GM19463 (cell line): ENCODE results near the gene ULK4.

ENCODE experiments used
- ATAC-seq: cut with Tn5 transposase; IDR thresholded peaks from one replicate; pipeline ENCODE4 v1.9.1; 2021; ENCODE audit warnings: mild to moderate bottlenecking, moderate library complexity; ENCODE audit not compliant: unreplicated experiment

ULK4 gene

GRCh38 chr3:41519746-41520145 is 442.2 kb downstream of the ULK4 start:
- no peak for ATAC-seq

- ATAC-seq: no peak
Measured at GRCh38 chr3:41518626-41519025, 443.3 kb downstream of the ULK4 start.

DNA sequence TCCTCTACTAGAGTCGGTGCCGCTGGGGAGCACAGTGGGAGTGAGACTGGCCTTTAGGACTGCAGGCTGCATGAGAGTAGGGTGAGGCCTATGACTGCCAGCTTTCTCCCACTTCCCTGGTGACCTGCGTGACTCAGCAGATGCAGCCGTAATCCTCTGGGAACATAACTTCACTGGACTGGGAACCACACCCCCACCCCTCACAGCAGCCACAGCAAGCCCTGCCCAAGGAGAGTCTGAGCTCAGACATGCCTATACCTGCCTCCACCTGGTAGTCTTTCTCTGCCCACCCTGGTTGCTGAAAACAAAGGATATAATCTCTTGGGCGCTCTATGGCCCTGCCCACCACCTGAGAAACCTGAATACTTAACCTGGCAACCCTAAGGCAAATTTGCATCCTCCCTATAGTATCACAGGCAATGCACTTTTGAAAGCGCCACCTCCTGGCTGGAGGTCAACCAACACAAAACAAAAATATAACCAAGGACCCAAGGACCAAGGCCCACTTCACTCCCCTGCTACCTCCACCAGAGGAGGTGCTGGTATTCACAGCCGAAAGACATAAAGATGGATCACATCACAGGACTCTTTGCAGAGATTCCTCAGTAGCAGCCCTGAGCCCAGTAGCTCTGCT is 453.7 kb downstream of the ULK4 start:
- ATAC-seq: no peak

DNA sequence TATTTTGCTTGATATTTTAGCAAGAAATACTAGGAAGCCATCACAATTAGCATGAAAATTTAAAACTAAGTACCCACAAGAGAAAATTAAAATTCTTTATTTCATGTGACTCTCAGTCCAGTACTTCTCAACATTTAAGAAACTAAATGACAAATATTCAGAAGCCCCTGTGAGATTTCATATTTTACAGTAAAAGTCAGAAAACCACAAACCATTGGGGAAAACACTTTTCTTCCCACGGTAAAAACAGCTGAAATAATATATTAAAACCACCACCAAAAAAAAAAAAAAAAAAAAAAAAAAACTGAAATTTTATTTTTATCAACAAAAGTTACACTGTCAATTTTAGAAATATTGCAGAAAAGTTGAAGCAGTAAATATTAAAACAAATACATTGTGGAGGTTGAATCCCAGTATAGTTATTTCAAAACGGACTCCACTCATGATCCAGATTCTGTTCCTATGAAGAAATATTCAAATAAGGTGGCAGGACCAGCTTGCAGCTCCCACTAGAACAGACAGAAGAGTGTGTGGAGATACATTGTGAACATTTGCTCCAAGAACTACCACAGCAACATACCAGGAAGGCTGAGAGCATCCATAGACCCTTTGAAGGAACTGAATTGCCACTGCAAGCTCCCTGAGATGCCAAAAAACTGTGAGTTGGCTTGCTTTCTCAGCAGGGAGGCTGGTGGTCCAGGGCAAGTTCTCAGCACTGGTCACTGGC is 454.4 kb downstream of the ULK4 start:
- no peak for ATAC-seq

DNA sequence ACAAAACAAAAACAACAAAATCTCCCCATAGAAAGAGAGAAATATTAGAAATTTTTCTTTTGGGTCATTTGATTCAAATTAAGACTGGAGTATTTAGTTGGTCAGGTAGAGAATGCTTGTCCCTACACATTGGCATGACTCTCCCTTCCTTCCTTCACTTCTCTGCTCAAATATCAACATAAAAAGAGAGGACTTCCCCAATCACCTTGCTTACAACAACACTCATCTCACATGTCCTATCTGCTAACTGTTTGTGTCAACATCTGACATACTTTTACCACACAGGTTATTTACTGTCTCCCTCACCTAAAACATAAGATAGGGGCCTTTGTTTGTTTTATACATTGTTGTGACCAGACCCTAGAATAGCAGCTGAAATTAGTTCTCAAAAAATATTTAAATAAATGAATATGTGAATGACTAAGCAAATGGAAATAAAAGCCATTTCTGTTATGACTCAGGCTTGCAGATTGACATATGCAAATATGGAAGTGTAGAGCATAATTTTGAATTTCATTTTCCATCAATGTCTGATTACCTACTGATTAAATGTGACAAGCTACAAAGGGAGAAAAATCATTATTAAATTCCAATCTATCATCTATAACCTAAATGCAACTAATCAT is 457.8 kb downstream of the ULK4 start:
- ATAC-seq: no peak

GRCh38 chr3:41502481-41502880 is 459.4 kb downstream of the ULK4 start:
- ATAC-seq: no peak

DNA sequence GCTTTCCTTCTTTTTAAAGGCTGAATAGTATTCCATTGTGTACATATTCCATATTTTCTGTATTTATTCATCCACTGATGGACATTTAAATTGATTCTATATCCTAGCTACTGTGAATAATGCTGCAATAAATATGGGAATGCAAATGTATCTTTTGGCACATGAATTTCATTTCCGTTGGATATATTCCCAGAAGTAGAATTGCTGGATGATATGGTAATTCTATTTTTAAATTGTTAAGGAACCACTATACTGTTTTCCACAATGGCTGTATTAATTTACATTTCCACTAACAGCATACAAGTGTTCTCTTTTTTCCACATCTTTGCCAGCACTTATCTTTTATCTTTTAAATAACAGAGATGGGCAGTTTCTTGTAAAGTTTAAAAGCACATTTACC is 459.9 kb downstream of the ULK4 start:
- no peak for ATAC-seq

DNA sequence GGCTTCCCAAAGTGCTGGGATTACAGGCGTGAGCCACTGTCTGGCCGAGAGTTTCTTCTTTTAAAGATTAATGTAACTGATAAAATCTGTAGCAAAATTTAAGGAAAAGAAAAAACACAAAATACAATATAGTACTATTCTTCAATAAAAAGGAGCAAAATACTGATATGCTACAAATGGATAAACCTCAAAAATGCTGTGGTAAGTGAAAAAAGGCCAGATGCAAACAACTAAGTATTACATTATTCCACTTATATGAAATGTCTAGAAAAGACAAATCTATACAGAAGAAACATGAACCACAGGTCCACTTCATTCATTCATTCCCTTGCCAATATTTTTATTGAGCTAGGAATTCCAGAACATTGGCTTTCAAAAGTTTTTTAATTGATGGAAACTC is 463.1 kb downstream of the ULK4 start:
- no peak for ATAC-seq

DNA sequence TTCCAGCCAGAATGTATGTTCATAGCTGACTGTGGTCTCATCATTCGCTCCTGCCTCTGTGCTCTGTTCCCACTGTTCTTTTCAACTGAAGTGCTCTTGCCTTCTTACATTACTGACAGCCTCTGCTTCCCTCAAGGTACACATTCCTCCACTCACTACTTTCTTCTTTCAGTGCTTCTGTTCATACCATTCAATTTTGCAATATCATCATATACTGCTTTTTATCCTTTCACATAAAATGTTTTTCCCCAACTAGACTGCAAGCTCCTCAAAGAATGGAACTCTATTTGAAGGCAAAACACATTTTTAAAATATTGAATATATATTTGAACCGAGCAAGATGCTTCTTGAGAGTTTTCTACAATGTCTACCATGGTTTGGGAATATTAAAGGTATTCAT is 471.5 kb downstream of the ULK4 start:
- no peak for ATAC-seq

DNA sequence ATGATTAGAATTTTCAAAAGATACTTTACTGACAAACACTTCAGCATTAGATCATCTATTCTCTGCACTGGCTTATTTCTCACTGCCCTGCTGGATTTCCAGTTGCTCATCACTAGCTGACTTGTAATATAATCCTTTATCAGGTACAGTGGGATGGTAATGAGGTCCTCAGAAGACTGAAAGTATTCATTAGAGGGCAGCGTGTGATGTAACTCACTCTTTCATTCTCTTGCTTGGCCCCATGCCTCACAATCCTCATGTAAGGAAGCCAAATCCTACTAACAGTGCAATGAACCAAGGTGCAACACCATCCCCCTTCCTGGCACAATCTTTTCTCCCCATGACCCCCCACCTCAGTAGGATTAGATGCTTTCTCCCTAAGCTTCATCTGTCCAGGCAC is 472.7 kb downstream of the ULK4 start:
- ATAC-seq: no peak

- ATAC-seq: no peak
Measured at GRCh38 chr3:41488501-41488900, 473.4 kb downstream of the ULK4 start.

DNA sequence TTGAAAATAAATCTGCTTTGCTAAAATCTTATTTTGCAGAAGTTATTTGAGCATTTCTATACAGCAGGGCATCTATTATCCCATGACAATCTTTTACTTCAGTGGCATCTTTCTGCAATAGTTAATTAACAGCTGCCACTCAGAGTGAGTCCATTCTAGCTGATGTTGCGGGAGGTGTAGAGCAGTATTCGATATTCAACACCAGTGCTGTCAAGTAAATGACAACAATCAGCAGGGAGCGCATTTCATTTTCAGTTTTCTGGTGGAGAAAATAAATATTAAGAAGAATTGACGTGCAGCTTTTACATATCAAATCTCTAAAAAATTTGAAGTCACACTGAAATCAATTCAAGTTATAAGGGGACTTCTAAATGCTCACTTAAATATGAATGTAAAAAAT is 476.4 kb downstream of the ULK4 start:
- no peak for ATAC-seq

DNA sequence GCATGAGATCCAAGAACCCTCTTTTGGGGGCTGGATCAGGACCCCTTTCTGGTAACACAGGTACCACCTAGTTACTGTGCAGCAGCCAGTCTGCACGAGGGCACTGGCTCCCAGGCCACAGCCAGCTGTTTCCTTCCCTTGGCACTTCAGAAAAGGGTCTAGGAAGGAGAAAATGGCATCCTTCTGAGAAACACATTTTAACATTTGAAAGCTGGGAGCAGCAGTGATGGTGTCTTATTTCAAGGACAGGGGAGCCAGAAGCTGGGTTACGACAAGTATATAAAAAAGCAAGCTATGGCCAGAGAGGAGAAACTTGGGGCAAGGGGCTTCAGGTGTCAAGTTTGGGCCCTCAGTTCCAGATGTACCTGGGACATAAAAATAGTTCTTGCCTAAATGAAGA is 479.8 kb downstream of the ULK4 start:
- ATAC-seq: no peak

DNA sequence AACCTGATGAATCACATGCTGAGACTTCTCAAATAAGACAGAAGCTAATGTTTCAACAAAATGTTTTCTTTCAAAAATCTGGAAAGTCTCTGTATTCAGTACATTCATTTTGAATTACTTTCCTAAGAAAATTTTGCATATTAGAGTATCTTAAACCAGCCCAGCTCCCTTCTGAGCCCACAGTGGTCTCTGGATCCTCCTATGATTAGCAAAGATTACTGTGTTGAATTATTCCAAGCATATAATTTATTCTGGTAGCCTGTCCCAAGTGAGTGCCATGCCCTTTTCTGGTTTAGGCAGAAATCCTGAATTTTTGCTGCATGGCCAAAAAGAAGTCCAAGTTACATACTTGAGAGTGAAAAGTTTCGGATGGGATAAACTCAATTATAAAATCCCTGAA is 483.6 kb downstream of the ULK4 start:
- ATAC-seq: no peak

DNA sequence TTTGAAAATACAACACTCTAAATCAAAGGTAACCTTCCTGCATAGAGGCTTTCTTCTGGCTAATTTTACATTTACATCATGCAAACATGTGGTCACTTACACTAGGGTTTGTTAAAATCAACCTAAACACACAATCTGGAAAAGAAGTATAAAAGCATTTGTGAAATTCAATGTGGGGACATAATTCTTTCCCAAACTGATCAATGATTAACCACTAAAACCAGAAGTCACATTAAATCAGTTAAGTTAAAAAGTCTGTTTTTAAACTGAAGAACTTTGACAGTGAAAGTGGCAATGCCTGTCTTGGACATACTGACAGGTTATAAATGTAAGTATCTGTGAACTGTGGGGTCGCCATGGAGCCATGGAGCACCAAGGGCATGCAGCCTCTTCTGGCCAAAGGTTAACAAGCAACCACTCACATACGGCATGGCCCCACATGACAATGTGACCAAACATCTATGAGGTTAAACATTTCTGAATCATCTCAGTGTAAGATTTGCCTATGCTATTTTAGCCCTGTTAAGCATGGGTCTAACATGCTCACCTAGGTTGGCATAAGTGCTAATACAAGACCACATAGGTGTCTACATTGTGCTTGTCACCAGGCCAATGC is 484.4 kb downstream of the ULK4 start:
- peak; percentile 41 for ATAC-seq

DNA sequence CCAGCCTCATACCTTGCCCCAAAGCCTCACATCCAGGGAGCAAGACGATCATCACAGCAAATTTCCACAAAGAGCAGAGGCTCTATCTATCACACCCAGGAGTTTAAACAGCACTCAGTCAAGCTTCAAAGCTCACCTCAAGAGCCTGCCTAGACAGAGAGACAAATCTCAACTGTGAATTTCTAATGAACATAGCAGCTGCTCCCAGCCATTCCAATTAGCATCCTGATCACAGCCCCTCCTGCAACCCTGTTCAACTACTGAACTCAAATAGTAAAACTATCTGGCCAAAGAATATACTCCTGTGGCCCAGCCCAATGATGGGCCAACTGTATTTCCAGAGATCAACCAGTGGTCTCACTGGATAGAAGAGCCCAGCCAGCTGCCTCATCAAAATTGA is 492.8 kb downstream of the ULK4 start:
- ATAC-seq: no peak

DNA sequence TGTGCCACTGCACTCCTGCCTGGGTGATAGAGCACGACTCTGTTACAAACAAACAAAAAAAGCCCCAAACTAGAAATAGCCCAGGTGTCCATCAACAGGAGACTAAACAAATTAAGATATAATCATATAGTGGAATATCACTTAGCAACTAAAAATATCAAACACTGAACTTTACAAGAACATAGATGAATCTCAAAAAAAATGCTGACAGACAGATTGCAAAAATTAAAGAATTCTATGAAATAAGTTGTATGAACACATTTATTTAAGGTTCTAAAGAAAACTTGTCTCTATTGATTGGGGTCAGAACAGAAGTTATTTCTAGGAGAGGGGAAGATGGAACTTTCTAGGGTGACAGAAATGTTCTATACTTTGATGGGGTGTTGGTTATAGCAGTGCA is 494.4 kb downstream of the ULK4 start:
- no peak for ATAC-seq

- ATAC-seq: no peak
Measured at GRCh38 chr3:41464858-41465257, 497.0 kb downstream of the ULK4 start.

- no peak for ATAC-seq
Measured at GRCh38 chr3:41464401-41464800, 497.5 kb downstream of the ULK4 start.

DNA sequence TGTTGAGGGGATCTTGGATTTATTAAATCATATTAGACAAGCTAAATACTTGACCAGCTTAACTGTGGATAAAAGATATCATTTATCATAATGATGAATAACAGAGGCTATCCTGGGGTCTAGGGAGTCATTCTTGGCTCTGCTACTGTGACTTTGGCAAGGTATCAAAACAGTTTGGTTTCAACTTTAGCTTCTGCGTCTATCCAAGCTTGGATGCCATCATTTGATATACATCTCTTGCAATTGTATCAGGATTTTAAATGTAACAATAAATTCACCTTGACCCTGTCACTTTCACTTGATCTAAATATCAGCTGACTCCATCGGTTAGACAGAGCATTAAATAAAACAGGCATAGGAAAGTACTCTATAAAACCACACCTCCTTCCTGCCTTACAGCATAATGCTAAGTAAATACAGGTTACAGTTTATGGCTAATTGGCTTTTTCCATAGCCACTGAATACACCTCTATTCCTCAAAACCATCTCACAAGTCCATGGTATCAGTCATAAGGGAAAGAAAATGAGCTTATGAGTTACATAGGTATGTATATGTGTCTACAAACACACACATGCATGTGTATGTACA is 499.7 kb downstream of the ULK4 start:
- ATAC-seq: no peak

DNA sequence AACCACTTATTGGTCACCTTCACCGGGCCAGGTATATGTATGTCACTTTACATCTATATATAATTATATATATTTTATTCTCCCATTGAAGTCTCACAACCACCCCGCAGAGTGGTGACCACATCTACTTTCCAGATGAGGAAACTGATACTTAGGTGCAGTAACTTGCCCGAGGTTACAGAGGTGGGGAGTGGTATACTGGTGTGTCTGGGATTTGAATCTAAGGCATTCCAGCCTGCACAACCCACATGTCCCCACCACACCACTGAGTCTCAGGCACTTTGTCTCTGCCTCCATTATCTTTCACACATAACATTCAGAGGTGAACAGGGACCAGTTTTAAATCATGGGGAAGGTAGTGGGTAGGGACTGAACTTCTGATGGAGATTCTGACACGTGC is 501.2 kb downstream of the ULK4 start:
- ATAC-seq: no peak

DNA sequence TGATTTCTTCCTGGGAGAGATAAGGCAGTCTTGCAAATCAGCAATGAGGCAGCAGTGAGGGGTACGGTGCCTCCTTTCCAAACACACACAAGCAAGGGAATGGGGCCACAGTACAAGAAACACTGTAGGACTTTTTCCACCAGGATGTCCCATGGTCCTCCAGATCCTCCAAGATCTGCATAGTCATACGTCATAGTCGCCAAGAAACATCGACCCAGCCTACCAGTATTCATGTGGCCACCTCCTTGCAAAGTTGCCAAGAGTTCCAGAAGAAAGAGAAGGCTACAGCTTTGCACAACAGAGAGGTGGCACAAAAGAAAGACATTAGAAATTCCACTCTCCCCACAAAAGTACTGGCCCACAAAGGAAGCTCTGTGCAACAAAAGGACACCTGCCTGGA is 504.7 kb downstream of the ULK4 start:
- ATAC-seq: no peak
